Endometrial microvascular endothelial cells (primary cell): ENCODE measurements around the gene ZMYND15. TPM values are rescaled to one million over a fixed set of nuclear protein-coding genes. Genes with fewer than 3 reads are reported as not detected.
"Not testable (repeated sequence)": the region's sequence is repeated elsewhere in the genome, so short reads cannot be mapped to it uniquely, and the experiment has no call there.

Experiments
- in situ Hi-C: cut with HindIII; loops from 2 replicates; pipeline ENCODE4 v1.10.0; 2017; ENCODE audit warnings: low sequenced_read_pairs, low pct_unique_long_range_greater_than_20kb; ENCODE audit errors: inconsistent ontology term
- total RNA-seq: library from RNA; depleted of rRNA; stranded (reverse); fragments of >200 nt; gene quantifications from one replicate; pipeline ENCODE4 v1.2.3, GENCODE V29; 2015; ENCODE audit errors: inconsistent ontology term

Gene ZMYND15
- total RNA-seq, 1 donor from 2014 or later = not detected

- in situ Hi-C loops = not testable (repeated sequence)
Measured at GRCh38 chr17:4714340-4715062, 25.1 kb upstream of the ZMYND15 start.

- in situ Hi-C loops = no loop called here
Measured at GRCh38 chr17:4715063-4715744, 24.4 kb upstream of the ZMYND15 start.

GRCh38 chr17:4716081-4716480 is 23.6 kb upstream of the ZMYND15 start:
- in situ Hi-C loops = no loop called here

GRCh38 chr17:4717791-4718190 is 21.8 kb upstream of the ZMYND15 start:
- in situ Hi-C loops = no loop called here

DNA sequence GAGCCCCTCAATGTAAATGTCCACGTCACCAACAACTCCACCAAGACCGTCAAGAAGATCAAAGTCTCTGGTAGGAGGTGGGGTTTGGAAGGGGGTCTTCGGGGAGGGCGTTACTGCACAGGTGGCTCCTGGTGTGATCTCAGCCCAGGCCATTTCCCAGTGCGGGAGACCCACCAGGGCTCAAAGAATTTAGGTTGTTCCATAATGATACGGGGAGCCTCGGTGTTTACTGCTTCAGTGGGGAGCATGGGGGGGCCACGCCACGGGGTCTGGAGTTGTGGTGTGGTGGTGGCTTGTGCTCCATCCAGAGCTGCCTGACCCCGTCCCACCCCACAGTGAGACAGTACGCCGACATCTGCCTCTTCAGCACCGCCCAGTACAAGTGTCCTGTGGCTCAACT is 21.4 kb upstream of the ZMYND15 start:
- in situ Hi-C loops = no loop called here

- in situ Hi-C loops = no loop called here
Measured at GRCh38 chr17:4719146-4719545, 20.5 kb upstream of the ZMYND15 start.

GRCh38 chr17:4719684-4720221 is 19.9 kb upstream of the ZMYND15 start:
- in situ Hi-C loops = no loop called here

DNA sequence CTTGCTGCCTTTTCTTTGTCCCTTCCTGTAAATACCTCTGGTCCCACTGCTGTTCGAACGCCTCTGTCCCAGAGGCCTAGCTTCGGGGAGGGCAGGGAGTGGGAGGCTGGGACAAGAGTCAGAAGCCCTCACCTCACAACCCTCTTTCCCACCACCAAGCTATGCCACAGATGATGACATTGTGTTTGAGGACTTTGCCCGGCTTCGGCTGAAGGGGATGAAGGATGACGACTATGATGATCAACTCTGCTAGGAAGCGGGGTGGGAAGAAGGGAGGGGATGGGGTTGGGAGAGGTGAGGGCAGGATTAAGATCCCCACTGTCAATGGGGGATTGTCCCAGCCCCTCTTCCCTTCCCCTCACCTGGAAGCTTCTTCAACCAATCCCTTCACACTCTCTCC is 18.8 kb upstream of the ZMYND15 start:
- in situ Hi-C loops = no loop called here

DNA sequence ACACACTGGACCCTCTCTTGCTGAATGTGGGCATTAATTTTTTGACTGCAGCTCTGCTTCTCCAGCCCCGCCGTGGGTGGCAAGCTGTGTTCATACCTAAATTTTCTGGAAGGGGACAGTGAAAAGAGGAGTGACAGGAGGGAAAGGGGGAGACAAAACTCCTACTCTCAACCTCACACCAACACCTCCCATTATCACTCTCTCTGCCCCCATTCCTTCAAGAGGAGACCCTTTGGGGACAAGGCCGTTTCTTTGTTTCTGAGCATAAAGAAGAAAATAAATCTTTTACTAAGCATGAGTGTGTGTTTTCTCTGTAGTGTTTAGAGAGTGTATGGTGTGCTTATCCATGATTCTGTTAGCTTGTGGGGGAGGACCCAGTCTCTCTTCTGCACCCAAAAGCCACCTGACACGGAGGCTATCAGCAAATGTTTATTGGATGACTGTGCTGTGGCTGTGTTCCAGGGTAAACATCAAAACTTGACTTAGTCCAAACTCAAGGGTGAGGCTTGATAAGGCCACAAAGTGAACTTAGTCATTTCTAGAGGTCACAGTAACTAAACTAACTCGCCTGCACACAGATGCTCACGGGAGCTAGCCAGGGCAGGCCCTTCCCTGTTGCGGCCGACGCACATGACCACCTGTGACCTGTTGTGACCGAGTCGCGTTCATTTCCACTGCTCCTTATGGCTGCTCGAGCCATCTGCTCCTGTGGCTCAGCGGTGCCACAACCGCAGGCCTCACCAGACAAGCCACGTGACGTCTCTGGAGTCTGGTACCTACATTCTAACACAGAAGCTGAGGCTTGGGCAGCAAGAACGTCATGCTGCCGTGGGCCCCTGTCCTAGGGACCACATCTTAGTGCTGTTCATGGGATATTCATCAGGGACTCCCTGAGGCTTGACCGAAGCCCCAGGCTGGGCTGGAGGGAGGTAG is 18.2 kb upstream of the ZMYND15 start:
- in situ Hi-C loops = no loop called here

- in situ Hi-C loops = no loop called here
Measured at GRCh38 chr17:4722678-4723240, 16.9 kb upstream of the ZMYND15 start.

GRCh38 chr17:4724650-4725049 is 15.0 kb upstream of the ZMYND15 start:
- in situ Hi-C loops = no loop called here

DNA sequence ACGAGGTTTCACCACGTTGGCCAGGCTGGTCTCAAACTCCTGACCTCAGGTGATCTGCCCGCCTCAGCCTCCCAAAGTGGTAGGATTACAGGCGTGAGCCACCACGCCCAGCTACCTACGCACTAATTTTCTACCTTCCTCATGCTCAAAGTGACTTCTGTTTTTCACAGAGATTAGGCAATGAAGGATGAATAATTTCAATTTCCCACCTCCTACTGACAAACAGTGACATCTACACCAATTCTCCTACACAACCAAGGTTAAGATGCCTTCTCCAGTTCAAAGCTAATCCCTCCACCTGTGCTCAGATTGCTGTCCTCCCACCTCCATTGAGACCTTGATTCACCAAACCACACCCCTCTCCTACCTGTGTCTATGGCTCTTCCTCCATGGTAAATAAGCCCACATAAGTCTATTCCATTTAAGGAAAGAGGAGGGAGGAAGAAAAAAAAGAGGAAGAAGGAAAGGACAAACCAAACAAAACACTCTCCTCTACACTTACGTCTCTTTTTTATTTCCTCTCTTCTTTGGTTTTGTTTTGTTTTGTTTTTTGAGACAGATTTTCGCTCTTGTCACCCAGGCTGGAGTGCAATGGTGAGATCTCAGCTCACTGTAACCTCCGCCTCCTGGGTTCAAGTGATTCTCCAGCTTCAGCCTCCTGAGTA is 13.9 kb upstream of the ZMYND15 start:
- in situ Hi-C loops = no loop called here

GRCh38 chr17:4728124-4728523 is 11.5 kb upstream of the ZMYND15 start:
- in situ Hi-C loops = no loop called here

- in situ Hi-C loops = no loop called here
Measured at GRCh38 chr17:4733073-4733531, 6.5 kb upstream of the ZMYND15 start.

GRCh38 chr17:4734857-4735475 is 4.7 kb upstream of the ZMYND15 start:
- in situ Hi-C loops = no loop called here

- in situ Hi-C loops = no loop called here
Measured at GRCh38 chr17:4735876-4736651, 3.6 kb upstream of the ZMYND15 start.
